ENCODE data around the gene IBA57.

The IBA57 gene

DNA sequence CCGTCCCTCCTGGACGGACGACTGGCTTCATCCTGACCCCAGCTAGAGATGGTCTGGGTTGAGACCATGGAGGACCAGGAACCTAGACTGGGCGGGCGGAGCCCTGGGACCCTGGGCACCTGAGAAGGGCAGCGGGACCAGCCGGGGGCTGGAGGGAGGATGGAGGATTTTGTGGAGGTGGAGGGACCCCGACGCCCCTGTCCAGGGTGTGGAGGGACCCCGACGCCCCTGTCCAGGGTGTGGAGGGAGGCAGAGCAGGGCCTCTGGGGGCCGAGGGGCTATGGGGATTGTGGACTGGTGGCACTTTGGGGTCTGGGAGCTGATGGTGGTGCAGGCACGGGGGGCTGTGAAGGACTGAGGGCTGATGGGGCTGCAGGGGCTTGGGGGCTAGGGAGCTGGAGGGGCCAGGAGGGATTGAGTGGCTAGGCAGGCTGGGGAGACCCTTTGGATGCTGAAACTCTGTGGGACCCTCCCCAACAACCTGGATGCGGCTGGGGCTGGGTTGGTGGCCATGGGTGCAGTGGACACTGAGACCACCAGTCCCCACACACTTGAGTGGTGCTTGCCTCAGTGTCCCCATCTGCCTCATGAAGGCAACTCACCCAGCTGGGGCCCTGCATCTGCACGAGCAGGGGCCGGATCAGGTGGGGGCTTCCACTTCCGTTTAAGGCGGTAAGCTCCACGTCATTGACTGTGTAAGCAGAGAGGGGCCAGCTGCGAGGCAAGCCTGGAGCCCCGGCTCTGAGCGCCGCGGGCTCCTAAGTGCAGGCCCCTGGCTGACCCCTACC lies 8.5 kb upstream of the IBA57 start:
- no peak for DNase-seq (ENCODE audit: low read depth)

DNA sequence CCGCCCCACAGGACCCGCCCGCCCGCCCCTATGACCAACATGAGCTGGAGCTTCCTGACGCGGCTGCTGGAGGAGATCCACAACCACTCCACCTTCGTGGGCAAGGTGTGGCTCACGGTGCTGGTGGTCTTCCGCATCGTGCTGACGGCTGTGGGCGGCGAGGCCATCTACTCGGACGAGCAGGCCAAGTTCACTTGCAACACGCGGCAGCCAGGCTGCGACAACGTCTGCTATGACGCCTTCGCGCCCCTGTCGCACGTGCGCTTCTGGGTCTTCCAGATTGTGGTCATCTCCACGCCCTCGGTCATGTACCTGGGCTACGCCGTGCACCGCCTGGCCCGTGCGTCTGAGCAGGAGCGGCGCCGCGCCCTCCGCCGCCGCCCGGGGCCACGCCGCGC lies 7.9 kb upstream of the IBA57 start:
- no peak for DNase-seq (ENCODE audit: low read depth)

DNA sequence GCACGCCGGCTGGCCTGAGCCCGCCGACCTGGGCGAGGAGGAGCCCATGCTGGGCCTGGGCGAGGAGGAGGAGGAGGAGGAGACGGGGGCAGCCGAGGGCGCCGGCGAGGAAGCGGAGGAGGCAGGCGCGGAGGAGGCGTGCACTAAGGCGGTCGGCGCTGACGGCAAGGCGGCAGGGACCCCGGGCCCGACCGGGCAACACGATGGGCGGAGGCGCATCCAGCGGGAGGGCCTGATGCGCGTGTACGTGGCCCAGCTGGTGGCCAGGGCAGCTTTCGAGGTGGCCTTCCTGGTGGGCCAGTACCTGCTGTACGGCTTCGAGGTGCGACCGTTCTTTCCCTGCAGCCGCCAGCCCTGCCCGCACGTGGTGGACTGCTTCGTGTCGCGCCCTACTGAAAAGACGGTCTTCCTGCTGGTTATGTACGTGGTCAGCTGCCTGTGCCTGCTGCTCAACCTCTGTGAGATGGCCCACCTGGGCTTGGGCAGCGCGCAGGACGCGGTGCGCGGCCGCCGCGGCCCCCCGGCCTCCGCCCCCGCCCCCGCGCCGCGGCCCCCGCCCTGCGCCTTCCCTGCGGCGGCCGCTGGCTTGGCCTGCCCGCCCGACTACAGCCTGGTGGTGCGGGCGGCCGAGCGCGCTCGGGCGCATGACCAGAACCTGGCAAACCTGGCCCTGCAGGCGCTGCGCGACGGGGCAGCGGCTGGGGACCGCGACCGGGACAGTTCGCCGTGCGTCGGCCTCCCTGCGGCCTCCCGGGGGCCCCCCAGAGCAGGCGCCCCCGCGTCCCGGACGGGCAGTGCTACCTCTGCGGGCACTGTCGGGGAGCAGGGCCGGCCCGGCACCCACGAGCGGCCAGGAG lies 7.2 kb upstream of the IBA57 start:
- no peak for DNase-seq (ENCODE audit: low read depth)

DNA sequence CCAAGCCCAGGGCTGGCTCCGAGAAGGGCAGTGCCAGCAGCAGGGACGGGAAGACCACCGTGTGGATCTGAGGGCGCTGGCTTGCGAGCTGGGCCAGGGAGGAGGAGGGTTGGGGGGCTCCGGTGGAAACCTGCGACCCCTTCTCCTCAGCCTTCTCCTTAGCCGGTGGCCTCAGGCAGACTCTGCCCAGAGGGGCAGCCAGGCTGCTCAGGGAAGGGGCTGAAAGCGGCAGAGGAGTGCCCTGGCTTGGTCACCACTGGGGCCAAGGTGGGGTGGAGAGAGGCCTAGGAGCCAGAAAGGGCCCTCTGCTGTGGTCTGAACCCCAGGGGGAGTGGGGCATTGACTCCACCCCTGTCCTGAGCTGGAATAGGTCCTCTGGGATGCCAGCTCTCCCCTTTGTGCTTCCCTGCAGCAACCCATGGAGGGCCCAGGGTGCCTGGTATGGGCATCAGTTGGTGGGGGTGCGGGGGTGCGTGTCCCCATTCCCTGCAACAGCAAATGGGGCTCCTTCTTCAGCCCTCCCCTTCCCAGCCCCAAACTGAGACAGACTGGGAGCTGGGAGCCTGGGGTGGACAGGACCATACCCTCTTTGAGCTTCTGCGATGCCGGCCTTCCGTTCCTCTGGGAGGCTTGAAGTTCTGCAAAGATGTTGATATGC lies 6.5 kb upstream of the IBA57 start:
- DNase-seq (ENCODE audit: low read depth) = no peak

DNA sequence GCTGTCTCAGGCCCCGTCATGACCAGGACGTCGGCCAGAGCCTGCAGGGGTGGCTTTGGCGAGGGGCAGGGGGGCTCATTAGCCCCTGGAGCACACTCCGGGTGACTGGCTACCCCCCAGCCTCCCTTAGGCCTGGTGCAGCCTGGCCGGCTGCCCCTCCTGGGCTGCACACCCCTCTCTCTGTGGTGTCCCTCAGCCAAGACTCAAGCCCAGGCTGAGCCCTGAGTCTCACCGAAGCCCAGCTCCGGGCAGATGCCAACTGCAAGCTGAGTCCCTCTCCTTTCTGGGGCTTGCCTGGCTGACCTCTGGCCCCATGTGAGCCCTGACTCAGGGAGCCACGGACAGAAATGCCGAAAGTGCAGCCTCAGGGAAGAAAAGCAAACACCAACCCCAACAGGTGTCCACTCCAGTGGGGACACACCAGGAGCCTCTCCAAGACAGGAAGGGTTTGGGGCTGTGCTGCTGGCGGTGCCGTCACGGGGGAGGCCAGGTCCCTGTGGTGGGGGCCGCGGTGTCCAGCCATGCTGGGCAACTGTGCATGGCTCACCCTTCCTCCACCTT lies 5.3 kb upstream of the IBA57 start:
- no peak for DNase-seq (ENCODE audit: low read depth)

DNA sequence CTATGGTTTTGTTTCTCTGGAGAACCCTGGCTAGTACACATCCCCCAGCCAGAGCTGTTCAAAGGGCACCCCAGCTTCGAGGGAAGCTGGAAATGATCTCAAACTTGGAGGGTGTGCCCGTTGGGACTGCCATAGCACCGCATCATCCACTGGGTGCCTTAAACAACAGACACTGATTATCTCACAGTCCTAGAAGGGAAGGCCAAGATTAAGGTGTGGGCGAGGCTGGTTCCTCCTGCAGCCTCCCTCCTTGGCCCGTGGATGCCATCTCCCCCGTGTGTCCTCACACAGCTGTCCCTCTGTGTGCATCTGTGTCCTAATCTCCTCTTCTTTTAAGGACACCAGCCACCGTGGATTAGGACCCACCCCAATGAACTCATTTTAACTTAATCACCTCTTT lies 4.2 kb upstream of the IBA57 start:
- no peak for DNase-seq (ENCODE audit: low read depth)

DNA sequence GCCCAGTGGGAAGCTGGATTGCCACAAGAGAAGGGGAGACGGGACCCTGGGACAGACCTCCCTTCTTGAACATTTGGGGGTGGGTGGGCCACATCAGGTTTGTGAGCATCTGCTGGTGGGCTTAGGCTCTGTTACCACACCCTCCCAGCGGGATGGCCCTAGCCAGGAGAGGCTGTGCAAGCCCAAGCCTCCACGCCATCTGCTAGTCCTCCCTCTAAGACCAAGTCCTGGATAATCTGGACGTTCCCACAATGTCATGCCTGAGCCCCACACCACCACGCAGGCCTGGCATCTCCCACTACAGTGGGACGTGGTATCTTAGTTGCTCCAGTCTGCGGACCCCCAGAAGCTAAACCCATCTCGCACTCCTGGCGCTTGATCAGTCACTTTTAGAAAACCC lies 3.7 kb upstream of the IBA57 start:
- no peak for DNase-seq (ENCODE audit: low read depth)

DNA sequence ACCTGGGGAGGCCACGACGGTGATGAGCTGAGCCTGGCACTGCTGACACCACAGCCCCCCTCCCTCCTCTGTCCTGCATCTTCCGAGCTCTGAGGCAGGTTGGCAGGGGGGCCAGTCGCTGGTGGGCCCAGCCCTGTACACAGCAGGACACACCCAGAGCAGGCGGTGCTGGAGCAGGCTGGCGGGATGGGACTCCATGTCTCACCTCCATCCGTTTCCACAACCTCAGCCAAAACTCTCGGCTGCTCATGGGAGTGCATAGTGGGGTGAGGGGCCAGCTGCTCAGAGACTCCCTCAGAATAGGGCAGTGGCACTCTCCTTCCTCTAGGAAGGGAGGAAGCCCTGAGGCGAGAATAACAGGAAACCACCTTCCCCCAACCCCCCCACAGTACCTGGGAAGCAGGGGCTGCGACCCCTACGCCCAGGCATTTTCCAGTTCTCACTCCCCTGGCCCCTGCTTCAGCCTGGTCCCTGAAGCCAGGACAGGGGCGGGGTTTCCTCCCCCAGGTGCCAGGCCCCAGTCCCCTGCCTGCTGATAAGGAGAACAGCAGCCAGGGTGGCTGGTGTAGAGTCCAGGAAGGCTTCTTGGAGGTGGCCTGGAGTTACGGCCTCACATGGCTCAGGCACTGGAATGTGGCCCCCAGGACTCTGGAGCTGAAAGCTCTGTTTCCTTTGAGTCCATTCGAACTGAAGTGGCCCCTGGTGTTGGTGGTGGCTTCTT lies 3.2 kb upstream of the IBA57 start:
- no peak for DNase-seq (ENCODE audit: low read depth)

DNA sequence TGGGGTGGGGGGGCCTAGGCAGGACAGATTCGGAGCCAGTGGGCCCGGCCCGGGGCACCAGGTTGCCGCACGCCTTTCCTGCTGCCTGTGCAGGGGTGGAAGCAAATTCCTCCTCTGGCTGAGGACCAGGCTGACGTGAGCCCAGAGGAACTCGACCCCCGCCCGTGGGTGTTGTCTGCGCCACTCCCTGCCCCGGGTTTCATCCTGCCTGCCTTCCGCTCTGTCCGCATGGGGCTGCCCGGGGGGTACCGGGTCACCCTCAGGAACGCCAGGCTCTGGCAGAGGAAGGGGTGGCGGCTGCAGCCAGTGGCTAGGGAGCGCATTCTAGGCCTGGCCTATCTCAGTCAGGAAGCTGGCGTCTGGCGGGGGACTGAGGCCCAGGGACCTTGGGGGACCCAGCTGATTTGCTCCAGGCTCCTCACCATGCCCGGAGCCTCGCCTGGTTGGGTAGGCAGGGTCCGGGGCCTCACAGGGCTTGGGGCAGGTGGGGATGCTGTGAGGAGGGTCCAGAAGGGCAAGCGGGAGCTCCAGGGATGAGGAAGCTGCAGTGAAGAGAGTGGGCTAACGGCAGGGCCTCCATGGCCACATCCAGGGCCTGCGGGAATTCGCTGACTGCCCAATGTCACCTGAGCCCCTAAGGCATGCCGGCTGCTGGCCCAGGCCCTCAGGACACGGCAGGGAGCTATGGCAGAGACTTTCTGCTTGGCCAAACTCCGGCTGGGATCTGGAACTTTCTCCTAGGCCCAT lies 2.4 kb upstream of the IBA57 start:
- DNase-seq (ENCODE audit: low read depth) = no peak

DNA sequence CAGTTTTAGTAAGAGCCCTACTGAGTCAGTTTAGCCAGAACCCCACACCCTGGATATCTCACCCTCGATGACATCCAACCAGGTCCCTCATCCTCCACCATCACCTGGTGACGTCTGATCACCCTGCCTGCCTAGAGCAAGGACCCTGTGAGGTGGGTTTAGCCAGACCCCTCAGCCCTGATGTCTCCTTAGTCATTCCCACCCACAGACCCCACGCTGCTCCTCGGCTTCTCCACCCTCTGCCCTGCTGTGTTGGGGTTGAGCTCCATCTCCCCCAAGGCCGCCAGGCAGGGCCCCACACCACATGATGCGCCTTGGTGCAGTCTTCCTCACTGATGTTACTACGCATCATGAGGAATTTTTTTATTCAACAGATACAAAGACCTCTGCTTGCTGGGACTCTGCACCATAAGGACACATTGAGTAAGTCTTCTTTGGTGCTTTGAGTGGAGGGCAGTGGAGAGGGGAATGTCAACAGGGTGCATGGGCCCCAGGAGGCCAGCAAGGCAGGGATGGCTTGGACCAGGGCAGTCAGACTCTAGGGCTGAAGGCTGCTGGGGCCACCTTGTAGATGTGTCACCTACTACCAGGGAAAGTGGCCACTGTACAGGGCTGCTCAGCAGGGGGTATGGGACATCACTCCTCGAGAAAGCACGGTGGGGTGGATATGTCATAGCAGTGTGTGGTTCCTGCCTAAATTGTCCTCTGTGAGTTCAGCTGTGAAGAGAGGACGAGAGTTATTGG lies 1.7 kb upstream of the IBA57 start:
- no peak for DNase-seq (ENCODE audit: low read depth)

DNA sequence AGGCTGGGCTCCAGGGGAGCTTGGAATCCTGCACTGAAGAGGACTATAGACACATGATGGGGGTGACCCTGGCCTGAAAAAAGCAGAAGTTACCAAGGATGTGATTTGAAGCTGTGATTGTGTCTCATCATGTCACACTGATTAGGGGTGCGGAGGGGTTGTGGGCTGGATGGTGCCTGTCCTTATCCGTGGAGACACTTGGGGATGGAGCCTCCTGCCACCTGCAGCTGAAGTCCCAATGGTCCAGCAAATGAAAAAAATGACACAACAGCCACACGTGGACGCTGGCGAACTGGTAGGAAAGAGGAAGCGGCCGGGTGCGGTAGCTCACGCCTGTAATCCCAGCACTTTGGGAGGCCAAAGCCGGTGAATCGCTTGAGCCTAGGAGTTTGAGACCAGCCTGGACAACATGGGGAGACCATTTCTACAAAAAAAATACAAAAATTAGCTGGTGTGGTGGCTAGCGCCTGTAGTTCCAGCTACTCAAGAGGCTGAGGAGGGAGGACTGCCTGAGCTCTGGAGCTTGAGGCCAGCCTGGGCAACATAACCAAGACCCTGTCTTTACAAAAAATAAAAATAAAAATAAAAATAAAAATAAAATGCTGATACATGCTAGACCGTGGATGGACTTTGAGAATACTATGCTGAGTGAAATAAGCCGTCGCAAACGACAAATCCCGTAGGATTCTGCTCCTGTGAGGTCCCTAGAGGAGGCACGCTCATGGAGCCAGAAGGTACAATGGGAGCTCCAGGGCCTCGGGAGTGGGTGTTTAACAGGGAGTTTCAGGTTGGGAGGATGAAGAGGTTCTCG lies 838 bp upstream of the IBA57 start:
- DNase-seq (ENCODE audit: low read depth) = no peak

DNA sequence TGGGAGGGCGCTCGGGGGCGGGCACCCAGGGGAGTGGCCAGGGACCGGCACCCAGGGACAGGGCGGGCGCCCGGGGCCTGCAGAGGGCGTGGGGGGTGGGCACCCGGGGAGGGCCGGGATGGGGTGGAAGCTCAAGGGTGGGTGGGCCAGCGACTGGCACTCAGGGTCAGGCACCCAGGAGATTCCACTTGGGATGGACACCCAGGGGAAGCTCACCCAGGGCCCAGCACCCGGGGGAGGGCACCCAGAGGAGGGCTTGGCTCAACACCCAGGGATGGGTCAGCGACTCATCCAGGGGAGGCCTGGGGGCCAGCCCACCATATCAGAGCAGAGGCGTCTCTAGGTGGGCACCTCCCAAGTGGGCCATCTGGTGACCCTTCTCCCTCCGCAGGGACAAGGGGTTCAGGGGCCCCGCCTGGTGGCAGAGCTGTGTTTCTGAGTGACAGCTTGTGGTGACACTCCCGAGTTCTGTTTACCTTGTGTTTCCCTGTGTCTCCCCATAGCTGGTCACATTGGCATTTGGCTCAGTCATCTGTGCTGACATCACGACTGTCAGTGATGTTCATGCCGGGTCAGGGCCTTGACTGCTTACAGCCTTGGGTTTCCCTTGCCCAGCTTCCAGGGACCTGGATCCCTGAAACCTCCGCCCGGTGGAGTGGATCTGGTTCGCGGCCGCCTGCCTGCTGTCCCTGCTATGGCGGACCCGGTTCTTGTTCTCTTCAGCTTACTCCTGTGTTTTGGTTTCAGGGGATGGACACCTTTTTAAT lies 749 bp downstream of the IBA57 start:
- peak; percentile 70 for DNase-seq (ENCODE audit: low read depth)

DNA sequence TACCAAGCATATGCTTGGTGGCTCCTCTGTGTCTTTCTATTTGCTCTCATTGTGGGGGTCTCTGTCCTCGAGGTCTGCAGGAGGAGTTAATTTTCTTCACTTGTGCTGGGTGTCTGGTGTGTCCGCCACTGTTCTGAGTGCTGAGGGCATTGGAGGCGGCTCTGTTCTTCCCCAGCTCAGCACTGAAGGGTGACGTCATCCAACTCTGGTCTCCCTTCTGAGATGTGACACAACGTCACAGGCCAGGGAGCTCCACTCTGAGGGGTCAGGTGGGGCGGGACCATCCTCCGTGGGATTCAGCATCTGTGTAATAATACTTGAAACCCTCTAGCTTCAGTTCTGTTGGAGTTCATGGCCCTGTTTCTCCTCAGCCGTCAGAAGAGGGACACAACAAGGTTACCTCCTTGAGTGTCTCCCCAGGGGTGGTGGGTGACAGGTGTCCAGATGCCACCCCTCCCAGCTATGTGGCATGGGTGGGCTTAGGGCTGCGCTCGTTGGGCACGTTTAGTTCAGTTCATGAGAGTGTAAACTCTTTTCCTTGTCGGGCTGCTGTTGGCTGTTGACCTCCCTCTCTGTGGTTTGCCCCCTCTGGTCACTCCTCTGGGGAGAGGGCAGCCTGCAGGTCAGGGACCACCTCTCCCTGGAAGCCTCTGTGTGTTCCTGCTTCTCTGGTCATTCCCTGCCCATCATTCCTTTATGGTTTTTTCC lies 3.1 kb downstream of the IBA57 start:
- no peak for DNase-seq (ENCODE audit: low read depth)

DNA sequence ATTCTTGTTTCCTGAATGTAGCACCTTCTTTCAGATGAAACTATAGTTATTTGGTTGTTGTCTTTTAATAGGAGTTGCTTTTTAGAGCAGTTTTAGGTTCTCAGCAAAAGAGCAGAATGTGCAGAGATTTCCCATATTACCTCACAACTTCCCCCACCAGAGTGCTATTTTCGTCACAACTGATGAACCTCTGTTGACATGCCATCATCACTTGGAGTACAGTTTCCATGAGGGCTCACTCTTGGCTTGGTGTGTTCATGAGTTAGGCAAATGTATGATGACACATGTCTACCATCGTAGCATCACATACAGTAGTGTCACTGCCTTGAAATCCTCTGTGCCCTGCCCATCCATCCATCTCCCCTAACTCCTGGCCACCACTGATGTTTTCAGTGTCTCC lies 3.7 kb downstream of the IBA57 start:
- no peak for DNase-seq (ENCODE audit: low read depth)

DNA sequence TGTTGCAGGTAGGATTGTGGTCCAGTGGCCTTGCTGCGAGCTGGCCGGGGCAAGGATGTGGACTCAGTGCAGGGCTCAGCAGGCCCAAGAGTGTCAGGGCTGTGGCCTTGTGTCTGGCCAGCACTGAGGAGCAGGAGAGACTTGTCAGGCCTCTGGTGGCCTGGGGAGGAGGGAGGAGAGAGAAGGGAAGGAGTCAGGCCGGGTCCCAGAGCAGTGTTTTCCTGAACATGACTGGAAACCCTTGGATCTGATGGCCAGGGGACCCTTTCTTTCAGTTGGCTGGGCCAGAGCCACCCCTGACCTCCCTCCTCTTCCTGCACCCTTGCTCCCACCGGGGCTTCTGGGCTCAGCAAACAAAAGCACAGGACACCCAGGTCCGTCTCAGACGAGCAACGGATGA lies 5.1 kb downstream of the IBA57 start:
- no peak for DNase-seq (ENCODE audit: low read depth)

DNA sequence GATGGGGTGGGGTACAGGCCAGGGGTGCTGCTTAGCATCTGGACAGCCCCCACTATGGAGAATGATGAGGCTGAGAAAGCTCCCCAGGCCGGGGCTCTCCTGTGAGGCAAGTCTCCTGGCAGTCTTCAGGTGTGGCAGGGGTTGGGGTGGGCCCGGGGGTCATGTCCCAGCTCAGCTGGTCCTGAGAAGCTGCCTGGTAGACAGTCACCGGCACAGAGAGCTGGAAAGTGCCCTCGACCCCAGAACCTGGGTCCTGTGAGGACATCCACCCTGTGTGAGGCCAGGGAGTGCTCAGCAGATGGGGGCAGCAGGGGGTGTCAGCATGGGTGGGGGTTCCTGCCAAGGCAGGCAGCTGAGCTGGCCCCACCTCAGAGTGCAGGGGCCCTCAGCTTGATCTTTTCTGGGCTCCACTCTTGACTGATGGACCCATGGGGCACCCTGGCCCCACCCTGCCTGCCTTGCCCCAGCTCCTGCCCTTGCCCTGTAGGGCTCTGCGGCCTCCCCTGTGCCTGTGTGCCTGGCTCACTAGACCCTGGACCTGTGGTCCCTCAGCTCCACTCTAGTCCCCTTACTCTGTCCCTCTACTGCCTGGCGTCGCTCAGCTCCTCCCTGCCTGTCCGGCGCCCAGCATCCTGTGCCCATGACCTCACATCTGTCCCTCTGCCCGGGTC lies 5.8 kb downstream of the IBA57 start:
- no peak for DNase-seq (ENCODE audit: low read depth)
